Stimulated activated CD8-positive, alpha-beta memory T cell treated with anti-CD3 and anti-CD28 coated beads, Interleukin-12 subunit alpha, Interleukin-12 subunit beta, amount 100 ng/mL, for 1 hour (primary cell): ENCODE data around the gene LLGL2.
"Not testable (repeated sequence)": the region's sequence is repeated elsewhere in the genome, so short reads cannot be mapped to it uniquely, and the experiment has no call there.

Experiments
- DNase-seq: peaks from one replicate; pipeline ENCODE4 v3.0.0-alpha.2; 2020; ENCODE audit warnings: low read depth

Gene LLGL2

GRCh38 chr17:75524970-75525805 is at the start of gene LLGL2:
LLGL2 (plus strand) TSS chr17:75525697; CDS start chr17:75543427, 17,730 bp downstream.
- peak; percentile 63 for DNase-seq

DNA sequence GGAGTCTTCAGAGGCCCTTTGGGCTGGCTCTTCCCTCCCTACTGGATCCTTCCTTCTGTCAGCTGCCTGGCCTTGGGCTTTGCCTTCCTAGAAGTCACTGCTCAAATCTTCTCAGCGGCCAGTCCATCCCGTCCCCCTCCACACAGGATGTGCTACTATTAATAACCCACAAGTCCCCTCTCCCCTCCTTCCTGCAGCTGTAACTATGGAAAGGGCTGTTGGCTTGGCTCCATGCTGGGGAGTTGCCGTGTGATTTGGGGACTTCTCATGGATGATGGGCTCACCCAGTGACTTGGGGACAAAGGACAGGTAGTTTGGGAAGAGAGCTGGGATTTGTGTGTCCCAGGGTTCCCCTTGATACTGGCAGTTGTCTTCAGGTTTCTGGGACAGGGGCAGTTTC is 49.6 kb upstream of the LLGL2 start:
- DNase-seq: no peak

- DNase-seq: no peak
Observed at GRCh38 chr17:75476271-75476671, 49.2 kb upstream of the LLGL2 start.

DNA sequence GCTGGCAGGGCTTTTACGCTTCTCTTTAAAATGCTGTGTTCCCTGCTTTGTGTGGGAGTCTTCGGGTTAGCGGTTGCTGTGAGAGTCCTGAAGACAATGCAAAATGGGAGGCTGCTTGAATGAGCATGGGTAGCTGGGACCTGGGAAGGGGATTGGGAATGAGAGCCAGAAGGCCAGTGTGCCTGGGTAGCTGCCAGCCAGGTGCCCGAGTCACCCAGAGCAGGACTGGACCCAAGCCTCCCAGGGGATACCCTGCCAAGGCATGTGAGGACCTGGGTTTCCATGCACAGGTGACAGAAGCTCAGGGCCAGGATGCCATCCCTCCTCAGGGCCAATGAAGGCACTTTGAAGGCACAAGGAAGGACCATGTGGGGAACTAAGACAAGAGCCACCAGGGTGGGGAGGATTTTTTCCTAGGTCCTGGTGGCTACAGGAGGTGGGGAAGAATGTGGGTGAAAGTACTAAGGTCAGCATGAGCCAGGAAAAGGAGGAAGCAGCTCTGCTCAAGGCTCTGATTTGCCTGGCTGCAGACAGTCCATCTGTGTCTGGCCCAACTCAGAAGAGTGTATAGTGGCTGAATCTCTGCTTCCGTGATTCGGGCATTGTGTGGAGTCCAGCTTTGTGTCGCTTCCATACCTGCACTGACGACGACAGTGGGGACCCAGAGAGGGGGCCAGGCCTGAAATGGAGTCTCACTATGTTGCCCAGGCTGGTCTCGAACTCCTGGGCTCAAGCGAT is 48.6 kb upstream of the LLGL2 start:
- DNase-seq: no peak

GRCh38 chr17:75477490-75477862 is 48.0 kb upstream of the LLGL2 start:
- DNase-seq: not testable (repeated sequence)

GRCh38 chr17:75478508-75478907 is 47.0 kb upstream of the LLGL2 start:
- DNase-seq: no peak

GRCh38 chr17:75480281-75480680 is 45.2 kb upstream of the LLGL2 start:
- DNase-seq: no peak

DNA sequence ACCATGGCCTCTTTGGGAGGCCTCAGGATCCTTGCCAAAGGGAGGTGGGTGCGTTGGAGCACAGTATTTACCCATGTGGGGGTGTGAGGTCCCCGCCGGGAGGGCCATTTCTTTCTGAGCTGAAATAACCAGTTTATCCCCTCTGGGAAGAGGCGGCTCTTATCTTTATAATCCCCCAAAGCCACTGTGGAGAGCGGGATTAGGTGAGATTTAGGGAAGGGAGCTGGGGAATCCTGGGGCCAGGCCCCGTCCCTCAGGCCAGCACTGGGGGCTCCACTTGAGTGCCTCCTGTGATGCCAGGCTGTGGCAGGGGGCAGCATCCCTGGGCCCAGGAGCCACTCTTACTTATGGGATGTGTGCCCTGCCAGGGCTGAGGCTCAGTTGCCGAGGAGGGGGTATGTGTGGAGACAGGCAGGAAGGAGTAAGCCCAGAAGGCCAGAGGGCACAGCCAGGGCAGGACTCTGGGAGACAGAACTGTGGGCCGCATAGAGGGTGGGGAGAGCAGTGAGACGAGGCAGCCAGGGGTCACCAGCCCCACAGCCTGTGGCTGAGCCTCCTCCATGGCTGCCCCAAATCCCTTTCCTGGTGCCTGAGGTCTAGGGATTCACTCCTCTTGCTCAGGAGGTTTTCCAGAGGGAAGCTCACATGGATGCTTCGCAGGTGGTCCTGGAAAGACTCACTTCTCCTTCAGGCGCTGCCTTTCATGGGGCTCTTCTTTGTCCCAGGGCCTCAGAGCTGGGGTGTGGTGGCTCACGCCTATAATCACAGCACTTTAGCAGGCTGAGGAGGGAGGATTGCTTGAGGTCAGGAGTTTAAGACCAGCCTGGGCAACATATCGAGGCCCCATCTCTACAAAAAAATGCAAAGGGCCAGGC is 44.1 kb upstream of the LLGL2 start:
- DNase-seq: no peak

- DNase-seq: no peak
Observed at GRCh38 chr17:75482098-75482942, 43.2 kb upstream of the LLGL2 start.

DNA sequence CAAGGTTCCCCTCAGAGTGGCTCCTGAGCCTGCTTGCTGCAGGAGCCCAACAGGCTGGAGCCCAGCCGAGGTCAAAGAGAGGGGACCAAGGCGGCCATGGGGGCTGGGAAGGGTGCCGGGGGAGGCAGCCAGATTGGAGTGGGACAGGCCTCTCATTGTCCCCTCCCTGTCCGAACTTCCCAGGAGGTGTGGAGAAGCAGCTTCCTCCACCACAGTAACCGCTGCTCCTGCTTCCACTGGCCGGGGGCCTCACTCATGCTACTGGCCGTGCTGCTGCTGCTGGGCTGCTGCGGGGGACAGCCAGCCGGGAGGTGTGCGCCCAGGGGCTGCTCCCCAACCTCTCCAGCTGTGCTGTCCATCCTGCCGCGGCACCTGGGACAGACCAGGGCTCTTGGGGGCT is 39.8 kb upstream of the LLGL2 start:
- DNase-seq: no peak

DNA sequence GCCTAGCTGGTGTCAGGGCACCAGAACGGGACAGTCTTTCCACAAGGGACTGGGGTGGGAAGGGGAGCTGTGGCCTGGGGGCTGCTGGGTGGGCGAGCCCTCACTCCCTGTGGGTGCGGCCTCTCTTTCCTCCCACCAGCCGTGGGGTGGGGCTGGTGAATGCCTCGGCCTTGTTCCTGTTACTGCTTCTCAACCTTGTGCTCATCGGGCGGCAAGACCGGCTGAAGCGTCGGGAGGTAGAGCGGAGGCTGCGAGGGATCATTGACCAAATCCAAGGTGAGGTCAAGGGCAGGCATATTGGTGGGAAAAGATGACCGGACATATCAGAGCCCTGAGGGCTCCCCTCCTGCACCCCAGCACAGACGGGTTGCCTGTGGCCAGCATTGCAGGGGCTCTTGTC is 39.3 kb upstream of the LLGL2 start:
- no peak for DNase-seq

DNA sequence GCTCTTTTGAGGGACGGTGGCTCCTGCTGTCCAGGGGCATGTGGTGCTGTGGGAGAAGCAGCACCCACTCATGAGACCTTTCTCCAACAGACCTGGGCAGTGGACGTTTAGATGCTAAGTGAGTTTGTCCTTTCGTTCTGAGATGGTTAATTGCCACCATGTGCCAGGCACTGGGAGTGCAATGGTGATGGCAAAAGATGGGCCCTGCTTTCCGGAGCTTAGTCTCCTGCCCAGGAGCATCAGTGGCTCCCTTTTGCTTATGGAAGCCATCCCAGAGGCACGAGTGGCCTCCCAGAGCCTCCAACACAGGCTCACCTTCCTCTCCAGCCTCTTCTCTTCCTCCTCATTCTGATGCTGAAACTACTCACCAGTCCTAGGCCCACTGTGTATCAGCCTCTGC is 38.5 kb upstream of the LLGL2 start:
- DNase-seq: no peak

DNA sequence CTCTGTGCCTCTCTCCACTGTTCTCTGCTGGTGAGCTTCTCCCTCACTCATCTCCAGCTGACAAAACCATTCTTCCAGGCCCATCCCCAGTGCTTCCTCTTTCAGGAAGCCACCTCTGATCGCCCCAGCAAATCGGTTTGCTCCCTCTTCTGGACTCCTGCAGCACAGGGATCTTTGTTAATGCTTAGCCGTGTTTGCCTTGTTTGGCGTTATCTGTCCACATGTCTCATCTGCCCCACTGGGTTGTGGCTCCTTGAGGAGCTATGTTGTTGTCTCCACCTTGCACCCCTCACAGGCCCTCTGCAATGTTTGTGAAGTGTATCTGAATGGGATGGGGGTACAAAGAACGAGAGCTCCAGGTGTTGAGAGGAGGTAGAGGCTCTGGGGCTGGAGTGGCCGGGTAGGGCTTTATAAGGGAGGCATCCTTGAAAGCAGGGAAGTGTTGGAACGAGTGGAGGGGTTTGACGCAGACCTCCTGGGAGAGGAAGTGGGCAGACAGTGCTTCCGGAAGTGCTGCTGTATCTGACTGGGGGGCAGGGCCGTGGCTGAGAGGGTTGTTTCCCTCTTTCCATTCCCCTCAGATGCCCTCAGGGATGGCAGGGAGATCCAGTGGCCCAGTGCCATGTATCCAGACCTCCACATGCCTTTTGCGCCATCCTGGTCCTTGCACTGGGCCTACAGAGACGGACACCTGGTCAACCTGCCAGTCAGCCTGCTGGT is 38.0 kb upstream of the LLGL2 start:
- peak; percentile 27 for DNase-seq

DNA sequence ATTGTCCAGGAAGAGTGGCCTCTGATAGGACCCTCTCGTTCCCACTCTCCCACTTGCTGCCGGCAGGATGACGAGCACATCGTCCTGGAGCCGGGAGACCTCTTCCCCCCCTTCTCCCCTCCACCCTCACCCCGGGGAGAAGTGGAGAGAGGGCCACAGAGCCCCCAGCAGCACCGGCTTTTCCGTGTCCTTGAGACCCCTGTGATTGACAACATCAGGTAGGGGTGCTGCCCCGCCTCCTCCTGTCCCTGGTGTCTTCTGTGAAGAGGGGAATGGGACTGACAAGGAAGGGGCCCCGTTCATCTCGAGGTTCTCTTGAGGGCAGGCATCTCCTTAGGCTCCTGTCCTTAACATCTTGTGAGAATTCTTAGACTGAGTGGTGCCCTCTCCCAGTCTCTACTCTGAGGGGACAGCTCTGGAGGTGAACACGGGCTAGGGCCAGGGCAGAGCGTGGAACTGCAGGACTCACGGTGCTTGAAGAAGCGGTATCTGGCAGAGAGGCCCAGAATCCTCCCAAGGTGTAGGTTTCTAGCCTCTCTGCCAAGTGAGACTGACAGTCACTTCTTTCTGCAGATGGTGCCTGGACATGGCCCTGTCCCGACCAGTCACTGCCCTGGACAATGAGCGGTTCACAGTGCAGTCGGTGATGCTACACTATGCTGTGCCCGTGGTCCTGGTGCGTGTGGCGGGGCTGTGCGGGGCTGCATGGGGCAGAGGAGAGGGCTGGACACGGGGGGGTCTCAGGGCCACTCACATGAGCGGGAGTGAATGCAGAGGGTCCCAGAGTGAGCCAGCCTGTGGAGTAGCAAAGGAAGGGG is 36.6 kb upstream of the LLGL2 start:
- no peak for DNase-seq

DNA sequence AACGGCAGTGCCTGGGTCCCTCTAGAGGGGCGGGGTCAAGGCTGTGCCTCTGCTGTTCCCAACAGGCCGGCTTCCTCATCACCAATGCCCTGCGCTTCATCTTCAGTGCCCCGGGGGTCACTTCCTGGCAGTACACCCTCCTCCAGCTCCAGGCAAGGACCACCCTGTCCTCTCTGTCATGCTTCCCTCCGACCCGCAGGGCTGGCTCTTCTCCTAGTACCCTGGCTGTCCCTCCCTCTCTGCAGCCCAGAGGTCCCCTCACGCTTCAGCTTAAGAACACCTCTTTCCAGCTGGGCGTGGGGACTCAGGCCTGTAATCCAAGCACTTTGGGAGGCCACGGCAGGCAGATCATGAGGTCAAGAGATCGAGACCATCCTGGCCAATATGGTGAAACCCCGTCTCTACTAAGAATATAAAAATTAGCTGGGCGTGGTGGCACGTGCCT is 36.0 kb upstream of the LLGL2 start:
- DNase-seq: no peak

- no peak for DNase-seq
Observed at GRCh38 chr17:75490173-75490743, 35.2 kb upstream of the LLGL2 start.

DNA sequence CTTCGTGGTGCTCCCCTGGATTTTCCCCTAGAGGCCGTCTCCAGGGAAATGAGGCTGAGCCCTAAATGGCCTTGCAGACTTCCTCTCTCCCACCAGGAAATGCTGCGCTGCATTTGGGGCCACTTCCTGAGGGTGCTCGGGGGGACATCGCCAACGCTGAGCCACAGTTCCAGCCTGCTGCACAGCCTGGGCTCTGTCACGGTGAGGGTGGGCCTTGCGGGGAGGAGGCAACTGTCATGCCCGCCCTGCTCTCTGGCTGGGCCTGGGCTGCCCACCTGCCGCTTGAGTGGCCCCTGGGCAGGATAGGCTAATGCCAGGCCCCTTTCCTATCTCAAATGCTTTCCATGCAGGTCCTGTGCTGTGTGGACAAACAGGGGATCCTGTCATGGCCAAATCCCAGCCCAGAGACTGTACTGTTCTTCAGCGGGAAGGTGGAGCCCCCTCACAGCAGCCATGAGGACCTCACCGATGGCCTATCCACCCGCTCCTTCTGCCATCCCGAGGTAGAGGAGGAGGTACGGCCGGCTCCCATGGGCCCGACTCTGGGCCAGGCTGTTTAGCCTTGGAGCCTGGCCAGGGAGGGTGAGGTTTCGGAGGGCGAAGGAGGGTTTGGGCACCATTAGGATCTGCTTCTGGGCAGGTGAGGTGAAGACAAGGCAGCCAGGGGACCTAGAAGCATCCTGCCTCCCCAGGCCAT is 34.4 kb upstream of the LLGL2 start:
- no peak for DNase-seq

- DNase-seq: no peak
Observed at GRCh38 chr17:75491680-75492079, 33.8 kb upstream of the LLGL2 start.
